ENCODE results near the gene PCP4.
"Not testable (repeated sequence)": the region's sequence is repeated elsewhere in the genome, so short reads cannot be mapped to it uniquely, and the experiment has no call there.

The PCP4 gene

GRCh38 chr21:39873687-39874086, 6.4 kb downstream of the PCP4 start:
- no peak overlapping the region for H3K4me3 ChIP-seq (ENCODE audit: low read length)

GRCh38 chr21:39874206-39874605, 7.0 kb downstream of the PCP4 start:
- Histone ChIP-seq H3K9ac (ENCODE audit: low read length) (no peak overlapping the region), H3K4me1 (ENCODE audit: control insufficient read depth, insufficient read depth, low read length) (no peaks in the 10 kb centered on the region), H3K9me3 (ENCODE audit: control insufficient read depth, low read length) (no peaks in the 10 kb centered on the region), H3K4me3 (ENCODE audit: low read length) (no peak overlapping the region), H3K36me3 (ENCODE audit: control insufficient read depth, insufficient read depth, low read length) (no peaks in the 10 kb centered on the region), H3K27me3 (ENCODE audit: control insufficient read depth, insufficient read depth, low read length) (no peaks in the 10 kb centered on the region)

More at GRCh38 chr21:39873687-39874086, 6.4 kb downstream of the PCP4 start:
- H3K9ac ChIP-seq (ENCODE audit: low read length) = no peak overlapping the region
- H3K4me1 ChIP-seq (ENCODE audit: control insufficient read depth, insufficient read depth, low read length) = no peaks in the 10 kb centered on the region
- no peaks in the 10 kb centered on the region for H3K9me3 ChIP-seq (ENCODE audit: control insufficient read depth, low read length)
- H3K36me3 ChIP-seq (ENCODE audit: control insufficient read depth, insufficient read depth, low read length) = no peaks in the 10 kb centered on the region
- H3K27me3 ChIP-seq (ENCODE audit: control insufficient read depth, insufficient read depth, low read length) = no peaks in the 10 kb centered on the region

- Histone ChIP-seq H3K27me3 (ENCODE audit: control insufficient read depth, insufficient read depth, low read length) (no peaks in the 10 kb centered on the region), H3K36me3 (ENCODE audit: control insufficient read depth, insufficient read depth, low read length) (no peaks in the 10 kb centered on the region), H3K9me3 (ENCODE audit: control insufficient read depth, low read length) (no peaks in the 10 kb centered on the region), H3K4me3 (ENCODE audit: low read length) (no peak overlapping the region), H3K4me1 (ENCODE audit: control insufficient read depth, insufficient read depth, low read length) (no peaks in the 10 kb centered on the region), H3K9ac (ENCODE audit: low read length) (no peak overlapping the region)
Measured at GRCh38 chr21:39874759-39875158, 7.5 kb downstream of the PCP4 start.

- H3K36me3 ChIP-seq (ENCODE audit: control insufficient read depth, insufficient read depth, low read length) = no peaks in the 10 kb centered on the region
- H3K9me3 ChIP-seq (ENCODE audit: control insufficient read depth, low read length) = no peaks in the 10 kb centered on the region
- no peaks in the 10 kb centered on the region for H3K4me1 ChIP-seq (ENCODE audit: control insufficient read depth, insufficient read depth, low read length)
- no peak overlapping the region for H3K9ac ChIP-seq (ENCODE audit: low read length)
- no peak overlapping the region for H3K4me3 ChIP-seq (ENCODE audit: low read length)
- no peaks in the 10 kb centered on the region for H3K27me3 ChIP-seq (ENCODE audit: control insufficient read depth, insufficient read depth, low read length)
Measured at GRCh38 chr21:39881661-39882060, 14.4 kb downstream of the PCP4 start.

- H3K4me3 ChIP-seq (ENCODE audit: low read length) = no peak overlapping the region
- H3K9me3 ChIP-seq (ENCODE audit: control insufficient read depth, low read length) = no peaks in the 10 kb centered on the region
- H3K27me3 ChIP-seq (ENCODE audit: control insufficient read depth, insufficient read depth, low read length) = no peaks in the 10 kb centered on the region
- H3K4me1 ChIP-seq (ENCODE audit: control insufficient read depth, insufficient read depth, low read length) = no peaks in the 10 kb centered on the region
- H3K9ac ChIP-seq (ENCODE audit: low read length) = no peak overlapping the region
- no peaks in the 10 kb centered on the region for H3K36me3 ChIP-seq (ENCODE audit: control insufficient read depth, insufficient read depth, low read length)
Measured at GRCh38 chr21:39882151-39882838, 15.1 kb downstream of the PCP4 start.

GRCh38 chr21:39882839-39883195, 15.6 kb downstream of the PCP4 start:
- H3K4me3 ChIP-seq (ENCODE audit: low read length) = no peak overlapping the region
- no peaks in the 10 kb centered on the region for H3K4me1 ChIP-seq (ENCODE audit: control insufficient read depth, insufficient read depth, low read length)
- no peaks in the 10 kb centered on the region for H3K9me3 ChIP-seq (ENCODE audit: control insufficient read depth, low read length)
- no peaks in the 10 kb centered on the region for H3K27me3 ChIP-seq (ENCODE audit: control insufficient read depth, insufficient read depth, low read length)
- no peak overlapping the region for H3K9ac ChIP-seq (ENCODE audit: low read length)
- H3K36me3 ChIP-seq (ENCODE audit: control insufficient read depth, insufficient read depth, low read length) = no peaks in the 10 kb centered on the region

- no peaks in the 10 kb centered on the region for H3K36me3 ChIP-seq (ENCODE audit: control insufficient read depth, insufficient read depth, low read length)
- H3K27me3 ChIP-seq (ENCODE audit: control insufficient read depth, insufficient read depth, low read length) = no peaks in the 10 kb centered on the region
- H3K9me3 ChIP-seq (ENCODE audit: control insufficient read depth, low read length) = no peaks in the 10 kb centered on the region
- no peaks in the 10 kb centered on the region for H3K4me1 ChIP-seq (ENCODE audit: control insufficient read depth, insufficient read depth, low read length)
- no peak overlapping the region for H3K9ac ChIP-seq (ENCODE audit: low read length)
- no peak overlapping the region for H3K4me3 ChIP-seq (ENCODE audit: low read length)
Measured at GRCh38 chr21:39885119-39885848, 18.0 kb downstream of the PCP4 start.

- Histone ChIP-seq H3K27me3 (ENCODE audit: control insufficient read depth, insufficient read depth, low read length) (no peaks in the 10 kb centered on the region), H3K4me3 (ENCODE audit: low read length) (no peak overlapping the region), H3K36me3 (ENCODE audit: control insufficient read depth, insufficient read depth, low read length) (no peaks in the 10 kb centered on the region), H3K9me3 (ENCODE audit: control insufficient read depth, low read length) (no peaks in the 10 kb centered on the region), H3K9ac (ENCODE audit: low read length) (no peak overlapping the region), H3K4me1 (ENCODE audit: control insufficient read depth, insufficient read depth, low read length) (no peaks in the 10 kb centered on the region)
Measured at GRCh38 chr21:39888848-39889247, 21.6 kb downstream of the PCP4 start.

GRCh38 chr21:39891111-39891510, 23.9 kb downstream of the PCP4 start:
- H3K27me3 ChIP-seq (ENCODE audit: control insufficient read depth, insufficient read depth, low read length) = no peaks in the 10 kb centered on the region
- no peak overlapping the region for H3K4me3 ChIP-seq (ENCODE audit: low read length)

GRCh38 chr21:39891863-39892262, 24.6 kb downstream of the PCP4 start:
- H3K27me3 ChIP-seq (ENCODE audit: control insufficient read depth, insufficient read depth, low read length); H3K9me3 ChIP-seq (ENCODE audit: control insufficient read depth, low read length); H3K4me1 ChIP-seq (ENCODE audit: control insufficient read depth, insufficient read depth, low read length); H3K36me3 ChIP-seq (ENCODE audit: control insufficient read depth, insufficient read depth, low read length); H3K4me3 ChIP-seq (ENCODE audit: low read length); H3K9ac ChIP-seq (ENCODE audit: low read length): not testable (repeated sequence)

More at GRCh38 chr21:39891111-39891510, 23.9 kb downstream of the PCP4 start:
- no peaks in the 10 kb centered on the region for H3K9me3 ChIP-seq (ENCODE audit: control insufficient read depth, low read length)
- H3K36me3 ChIP-seq (ENCODE audit: control insufficient read depth, insufficient read depth, low read length) = no peaks in the 10 kb centered on the region
- no peaks in the 10 kb centered on the region for H3K4me1 ChIP-seq (ENCODE audit: control insufficient read depth, insufficient read depth, low read length)
- H3K9ac ChIP-seq (ENCODE audit: low read length) = no peak overlapping the region

GRCh38 chr21:39900491-39900890, 33.3 kb downstream of the PCP4 start:
- Histone ChIP-seq H3K4me1 (ENCODE audit: control insufficient read depth, insufficient read depth, low read length) (no peaks in the 10 kb centered on the region), H3K36me3 (ENCODE audit: control insufficient read depth, insufficient read depth, low read length) (no peaks in the 10 kb centered on the region), H3K9ac (ENCODE audit: low read length) (no peak overlapping the region), H3K9me3 (ENCODE audit: control insufficient read depth, low read length) (no peaks in the 10 kb centered on the region), H3K4me3 (ENCODE audit: low read length) (no peak overlapping the region), H3K27me3 (ENCODE audit: control insufficient read depth, insufficient read depth, low read length) (no peaks in the 10 kb centered on the region)

- Histone ChIP-seq H3K36me3 (ENCODE audit: control insufficient read depth, insufficient read depth, low read length) (no peaks in the 10 kb centered on the region), H3K4me3 (ENCODE audit: low read length) (no peak overlapping the region), H3K27me3 (ENCODE audit: control insufficient read depth, insufficient read depth, low read length) (no peaks in the 10 kb centered on the region), H3K4me1 (ENCODE audit: control insufficient read depth, insufficient read depth, low read length) (no peaks in the 10 kb centered on the region), H3K9ac (ENCODE audit: low read length) (no peak overlapping the region), H3K9me3 (ENCODE audit: control insufficient read depth, low read length) (no peaks in the 10 kb centered on the region)
Measured at GRCh38 chr21:39900911-39901310, 33.7 kb downstream of the PCP4 start.

Measured in mucosa of stomach (tissue), 1 donor.